WTC11 (cell line): ENCODE data around the gene KIAA1671.

Source experiments
- AFF4 ChIP-seq: sonication (generic); formaldehyde crosslinking; IDR thresholded peaks from 2 replicates; pipeline ENCODE4 v1.8.1; 2023; ENCODE audit warnings: mild to moderate bottlenecking, missing genetic modification reagents, borderline replicate concordance
- AR ChIP-seq: fragments of 250-450 bp; sonication (Bioruptor Pico); IDR thresholded peaks from 2 replicates; pipeline ENCODE4 v1.9.0; 2021; ENCODE audit warnings: mild to moderate bottlenecking
- CTCF ChIP-seq: fragments of 200-600 bp; IDR thresholded peaks from 2 replicates; pipeline ENCODE4 v1.8.0; 2022; ENCODE audit warnings: antibody characterized with exemption
- E2F1 ChIP-seq: sonication (generic); formaldehyde crosslinking; IDR thresholded peaks from 2 replicates; pipeline ENCODE4 v1.8.0; 2022; ENCODE audit warnings: mild to moderate bottlenecking, missing genetic modification reagents
- E2F5 ChIP-seq: sonication (generic); formaldehyde crosslinking; IDR thresholded peaks from 2 replicates; pipeline ENCODE4 v1.8.1; 2022; ENCODE audit warnings: mild to moderate bottlenecking, moderate library complexity, missing genetic modification reagents
- ELF4 ChIP-seq: sonication (generic); formaldehyde crosslinking; IDR thresholded peaks from 2 replicates; pipeline ENCODE4 v1.8.1; 2022; ENCODE audit warnings: low read depth, mild to moderate bottlenecking, moderate library complexity, missing genetic modification reagents
- FOXK1 ChIP-seq: sonication (generic); formaldehyde crosslinking; IDR thresholded peaks from 2 replicates; pipeline ENCODE4 v1.8.0; 2022; ENCODE audit warnings: mild to moderate bottlenecking, moderate library complexity, missing genetic modification reagents
- KAT7 ChIP-seq: sonication (generic); formaldehyde crosslinking; IDR thresholded peaks from 2 replicates; pipeline ENCODE4 v1.8.1; 2023; ENCODE audit warnings: missing genetic modification reagents, mild to moderate bottlenecking, borderline replicate concordance
- MAX ChIP-seq: sonication (generic); formaldehyde crosslinking; IDR thresholded peaks from 2 replicates; pipeline ENCODE4 v1.8.0; 2022; ENCODE audit warnings: mild to moderate bottlenecking, missing genetic modification reagents
- PRDM15 ChIP-seq: sonication (generic); formaldehyde crosslinking; IDR thresholded peaks from 2 replicates; pipeline ENCODE4 v1.8.0; 2022; ENCODE audit warnings: missing genetic modification reagents
- RELA ChIP-seq: sonication (generic); formaldehyde crosslinking; IDR thresholded peaks from 2 replicates; pipeline ENCODE4 v1.8.1; 2022; ENCODE audit warnings: missing genetic modification reagents, mild to moderate bottlenecking, borderline replicate concordance
- TP53 ChIP-seq: sonication (generic); formaldehyde crosslinking; IDR thresholded peaks from 2 replicates; pipeline ENCODE4 v1.8.1; 2023; ENCODE audit warnings: mild to moderate bottlenecking, missing genetic modification reagents
- ZBTB43 ChIP-seq: sonication (generic); formaldehyde crosslinking; IDR thresholded peaks from 2 replicates; pipeline ENCODE4 v1.8.1; 2023; ENCODE audit warnings: mild to moderate bottlenecking, missing genetic modification reagents
- ZNF121 ChIP-seq: sonication (generic); formaldehyde crosslinking; IDR thresholded peaks from 2 replicates; pipeline ENCODE4 v1.8.0; 2023; ENCODE audit warnings: missing genetic modification reagents

GRCh38 chr22:24989135-24989534 lies 36.6 kb downstream of the KIAA1671 start:
- no peak for TF ChIP-seq CTCF
- TF ChIP-seq E2F1 (CRISPR knock-in tag), result no peak
- no peak for TF ChIP-seq KAT7 (CRISPR knock-in tag)
- TF ChIP-seq ZBTB43 (CRISPR knock-in tag), result no peak
- no peak for TF ChIP-seq ELF4 (CRISPR knock-in tag)
- no peak for TF ChIP-seq TP53 (CRISPR knock-in tag)
- TF ChIP-seq FOXK1 (CRISPR knock-in tag), result no peak
- TF ChIP-seq ZNF121 (CRISPR knock-in tag), result no peak
- no peak for TF ChIP-seq E2F5 (CRISPR knock-in tag)
- no peak for TF ChIP-seq MAX (CRISPR knock-in tag)
- no peak for TF ChIP-seq AFF4 (CRISPR knock-in tag)
- no peak for TF ChIP-seq AR (CRISPR knock-in tag)
- no peak for TF ChIP-seq RELA
- TF ChIP-seq PRDM15 (CRISPR knock-in tag), result no peak
